K562 (cell line): Measurements from ENCODE around the gene RTF2. TPM values are rescaled to one million over a fixed set of nuclear protein-coding genes. Genes with fewer than 3 reads are reported as not detected.

Experiments used
- ATAC-seq: fragments of 200-7000 bp; cut with Tn5 transposase; 3 replicates; pipeline ENCODE4 v1.9.1; 2020; ENCODE audit warnings: moderate library complexity
- BruUV-seq: library from RNA; stranded (reverse); fragments of 400-500 nt; replicated peaks from 2 replicates; lab custom pipeline; 2021; lab: Mats Ljungman, UMichigan
- CTCF ChIA-PET: fragments of 300-600 bp; formaldehyde crosslinking; extraction: SDS; loops from one replicate; lab custom pipeline; 2021; ENCODE audit warnings: low intra/inter-chr PET ratio; lab: Yijun Ruan, JAX
- POLR2A ChIA-PET: fragments of 300-600, 350-650 bp; sonication (Branson Sonifier 250); formaldehyde crosslinking; extraction: SDS; loops from one replicate; lab custom pipeline; 2021; ENCODE audit warnings: antibody characterized with exemption, inconsistent platforms; lab: Yijun Ruan, JAX
- DNase-seq, 4 experiments: peaks; one replicate each; pipeline versions ENCODE4 v3.0.0 to v3.0.0-alpha.2; 2011 to 2018; ENCODE audit warnings: low spot score in 3 of 4, mixed read lengths in 3 of 4; ENCODE audit errors: extremely low read depth in 1 of 4
- FAIRE-seq: peaks from 2 replicates; lab custom pipeline; 2011; peaks lifted over from hg19 to GRCh38; lab: Jason Lieb, UNC
- H2AFZ ChIP-seq: 2 replicates; pipeline ENCODE4 v1.6.0; 2011; ENCODE audit warnings: low read depth, low read length, control low read depth, inconsistent platforms
- H3K27ac ChIP-seq: fragments of 200-600 bp; 3 replicates; pipeline ENCODE4 v1.8.0; 2011; ENCODE audit warnings: low read depth, mild to moderate bottlenecking, control low read depth, inconsistent platforms, low read length, moderate library complexity, mixed read lengths; ENCODE audit errors: extremely low read depth
- H3K27me3 ChIP-seq, 2 experiments: fragments of 300-600 bp in 1 of 2; 2 replicates in 1 of 2; 3 replicates in 1 of 2; pipeline versions ENCODE4 v1.6.0 to v1.8.0; 2011; ENCODE audit warnings: inconsistent platforms in 2 of 2, low read length in 2 of 2, mild to moderate bottlenecking in 1 of 2, mixed read lengths in 1 of 2, moderate library complexity in 1 of 2; ENCODE audit not compliant: control insufficient read depth in 2 of 2, insufficient read depth in 2 of 2
- H3K36me3 ChIP-seq: fragments of 300-600 bp; 3 replicates; pipeline ENCODE4 v1.8.0; 2011; ENCODE audit warnings: mild to moderate bottlenecking, low read length, inconsistent platforms; ENCODE audit not compliant: control insufficient read depth, insufficient read depth
- H3K4me1 ChIP-seq, 2 experiments: fragments of 200-600 bp in 1 of 2; replicated peaks in 1 of 2; 2 replicates in 1 of 2; 3 replicates in 1 of 2; pipeline versions ENCODE4 v1.5.1 to v1.8.0; 2011; ENCODE audit warnings: inconsistent platforms in 2 of 2, low read length in 2 of 2, mild to moderate bottlenecking in 1 of 2, mixed read lengths in 1 of 2, moderate library complexity in 1 of 2; ENCODE audit not compliant: control insufficient read depth in 2 of 2, insufficient read depth in 2 of 2
- H3K4me2 ChIP-seq: 2 replicates; pipeline ENCODE4 v1.6.1; 2011; ENCODE audit warnings: low read length, control low read depth, inconsistent platforms, mixed read lengths; ENCODE audit not compliant: insufficient read depth
- H3K4me3 ChIP-seq: fragments of 200-600 bp; sonication (generic), shearing (Covaris generic); 2 replicates; pipeline ENCODE4 v1.5.1; 2016; ENCODE audit warnings: control low read depth, inconsistent platforms
- H3K79me2 ChIP-seq: fragments of 200-600 bp; 3 replicates; pipeline ENCODE4 v1.8.0; 2011; ENCODE audit warnings: low read length, inconsistent platforms; ENCODE audit not compliant: control insufficient read depth, insufficient read depth
- H3K9ac ChIP-seq, 2 experiments: 2 replicates each; pipeline versions ENCODE4 v1.6.0 to v1.6.1; 2011; ENCODE audit warnings: low read depth in 2 of 2, low read length in 2 of 2, control low read depth in 1 of 2, inconsistent platforms in 1 of 2, mild to moderate bottlenecking in 1 of 2, mixed read lengths in 1 of 2; ENCODE audit not compliant: insufficient read depth in 1 of 2
- H3K9me1 ChIP-seq: one replicate; pipeline ENCODE4 v1.6.0; 2011; ENCODE audit warnings: inconsistent platforms, mild to moderate bottlenecking, low read length, moderate library complexity; ENCODE audit not compliant: control insufficient read depth, insufficient read depth
- H3K9me3 ChIP-seq: replicated peaks from 2 replicates; pipeline ENCODE4 v1.5.1; 2011; ENCODE audit warnings: low read depth, low read length, inconsistent platforms; ENCODE audit not compliant: control insufficient read depth, insufficient read depth
- H4K20me1 ChIP-seq: replicated peaks from 2 replicates; pipeline ENCODE4 v1.6.1; 2011; ENCODE audit warnings: low read length, inconsistent platforms, mixed read lengths; ENCODE audit not compliant: control insufficient read depth, insufficient read depth
- COPS2 ChIP-seq: fragments of 450-650 bp; conservative IDR thresholded peaks from 2 replicates; pipeline ENCODE4 v1.6.1; 2016; ENCODE audit warnings: mild to moderate bottlenecking, moderate library complexity
- GATAD2A ChIP-seq: fragments of 450-650 bp; IDR thresholded peaks from 2 replicates; pipeline ENCODE4 v1.6.1; 2017
- KLF16 ChIP-seq: IDR thresholded peaks from 2 replicates; pipeline ENCODE4 v1.6.1; 2016; ENCODE audit warnings: antibody characterized with exemption
- MYNN ChIP-seq, 2 experiments: sonication (generic); formaldehyde crosslinking in 1 of 2; IDR thresholded peaks; 2 replicates each; pipeline versions ENCODE4 v1.5.0 to v1.6.1; 2016 to 2020; ENCODE audit warnings: antibody characterized with exemption in 1 of 2, missing genetic modification reagents in 1 of 2
- NBN ChIP-seq: fragments of 450-650 bp; IDR thresholded peaks from 2 replicates; pipeline ENCODE4 v1.6.1; 2016; ENCODE audit warnings: low read depth, mild to moderate bottlenecking
- RBM14 ChIP-seq: fragments of 200-400 bp; formaldehyde crosslinking; IDR thresholded peaks from 2 replicates; pipeline ENCODE4 v1.6.1; 2018; ENCODE audit warnings: low read depth, mild to moderate bottlenecking, low read length, moderate library complexity, borderline replicate concordance; ENCODE audit not compliant: insufficient read depth
- SMARCB1 ChIP-seq: IDR thresholded peaks from 2 replicates; pipeline ENCODE4 v1.6.1; 2011; ENCODE audit warnings: improper control_type of control experiment, low read depth; ENCODE audit not compliant: insufficient read length
- THAP12 ChIP-seq: fragments of 250-450 bp; sonication (Bioruptor Pico); IDR thresholded peaks from 2 replicates; pipeline ENCODE4 v1.9.0; 2021; ENCODE audit warnings: mild to moderate bottlenecking, inconsistent platforms
- TRIM24 ChIP-seq, 2 experiments: fragments of 450-650 bp; IDR thresholded peaks; 2 replicates each; pipeline ENCODE4 v1.6.1; 2016
- TSC22D4 ChIP-seq: fragments of 450-650 bp; IDR thresholded peaks from 2 replicates; pipeline ENCODE4 v1.6.1; 2016; ENCODE audit warnings: missing genetic modification characterization, missing biosample characterization, control low read depth
- ZNF224 ChIP-seq: sonication (generic); formaldehyde crosslinking; IDR thresholded peaks from 2 replicates; pipeline ENCODE4 v1.8.0; 2022; ENCODE audit warnings: mild to moderate bottlenecking, missing genetic modification reagents
- ZNF75A ChIP-seq: fragments of 450-650 bp; formaldehyde crosslinking; IDR thresholded peaks from 2 replicates; pipeline ENCODE4 v1.4.0; 2020; ENCODE audit warnings: mild to moderate bottlenecking
- ZNF778 ChIP-seq: fragments of 450-650 bp; formaldehyde crosslinking; IDR thresholded peaks from 2 replicates; pipeline ENCODE4 v1.4.0; 2020; ENCODE audit warnings: mild to moderate bottlenecking, moderate library complexity
- WGBS: fragments of 100-300 bp; shearing (Covaris generic); methylation state at CpG from one replicate; pipeline ENCODE4 v1.1.6; 2016; ENCODE audit warnings: low coverage, mixed read lengths; ENCODE audit not compliant: insufficient coverage; ENCODE audit errors: missing lambda C conversion rate; 5-methylcytosine and 5-hydroxymethylcytosine counted together
- in situ Hi-C: fragments of 300-500 bp; cut with MboI; formaldehyde crosslinking; loops from 4 replicates; pipeline ENCODE4 v1.15.0; 2018; ENCODE audit warnings: inconsistent platforms, mixed read lengths
- intact Hi-C: fragments of 100-400 bp; cut with micrococcal nuclease; formaldehyde crosslinking; loops from 2 replicates; pipeline ENCODE4 v1.14.2; 2022
- polyA plus RNA-seq, 8 experiments: library from polyadenylated mRNA; depleted of rRNA in 4 of 8; stranded (reverse) in 5 of 8; unstranded in 3 of 8; fragments of >200 nt; fragmentation: Nextera tagmentation in 2 of 8; fragmentation: Illumina TruSeq in 1 of 8; extraction: Ambion mirVana in 2 of 8; extraction: Trizol in 1 of 8; gene quantifications; 2 replicates each; pipeline versions ENCODE4 v1.2.1 to v1.2.3, GENCODE V29; 2011 to 2014; ENCODE audit warnings: inconsistent platforms in 1 of 8, missing spikeins in 1 of 8
- total RNA-seq, 7 experiments: library from RNA; depleted of rRNA in 6 of 7; stranded (reverse); fragments of >200 nt in 6 of 7; fragmentation: Illumina TruSeq in 2 of 7; extraction: Trizol in 2 of 7; gene quantifications; 2 replicates each; pipeline versions ENCODE4 v1.2.1 to v1.2.3, GENCODE V29; 2011 to 2021; ENCODE audit warnings: low replicate concordance in 1 of 7
- TF ChIP-seq, protein P1 (sequence below): fragments of 150-350 bp; IDR thresholded peaks from 2 replicates; pipeline ENCODE4 v1.6.1; 2014; ENCODE audit warnings: low read depth, mild to moderate bottlenecking, low read length, borderline replicate concordance

Gene RTF2
- total and polyA plus RNA-seq, 9 of the 15 experiments (the other 6 are each of a cell fraction or from before 2014, with no cell fraction given), result 67.0 to 177 (median 84.9) TPM

GRCh38 chr20:56517211-56517610 is 48.8 kb downstream of the RTF2 start:
- ChIA-PET POLR2A (interaction anchor here (0.6 kb wide), 1 partner anchor 59 kb away, joined by 3 read pairs; no protein-coding TSS in a partner anchor), CTCF (no interaction called here)
- H4K20me1 ChIP-seq, result no peaks in the 10 kb centered on the region; the same call in 1 of the 2 replicates
- H3K9me1 ChIP-seq, result peaks cover 4% of the 10 kb centered on the region
- DNase-seq, result no peak
- no peak overlapping the region for H3K4me2 ChIP-seq
- no TSS peak for BruUV-seq
- no peak overlapping the region for H3K4me3 ChIP-seq
- no peak overlapping the region for H3K27ac ChIP-seq
- H3K9me3 ChIP-seq, result 0 out of 2 replicates have a peak, but pooled peaks cover 2% of the 10 kb centered on the region
- intact Hi-C loops, result no loop called here
- no peaks in the 10 kb centered on the region for H3K79me2 ChIP-seq
- TF ChIP-seq ZNF224 (no peak), COPS2 (no peak), TSC22D4 (tag) (no peak), SMARCB1 (no peak), ZNF778 (no peak), MYNN (IDR thresholded peaks at IDR 0.05) (no peak), MYNN (CRISPR knock-in tag; IDR thresholded peaks at IDR 0.05) (no peak), KLF16 (no peak), RBM14 (no peak), TRIM24 (IDR thresholded peaks at IDR 0.05) (no peak), THAP12 (no peak), NBN (no peak), ZNF75A (no peak), GATAD2A (no peak)
- TF ChIP-seq, protein P1, sequence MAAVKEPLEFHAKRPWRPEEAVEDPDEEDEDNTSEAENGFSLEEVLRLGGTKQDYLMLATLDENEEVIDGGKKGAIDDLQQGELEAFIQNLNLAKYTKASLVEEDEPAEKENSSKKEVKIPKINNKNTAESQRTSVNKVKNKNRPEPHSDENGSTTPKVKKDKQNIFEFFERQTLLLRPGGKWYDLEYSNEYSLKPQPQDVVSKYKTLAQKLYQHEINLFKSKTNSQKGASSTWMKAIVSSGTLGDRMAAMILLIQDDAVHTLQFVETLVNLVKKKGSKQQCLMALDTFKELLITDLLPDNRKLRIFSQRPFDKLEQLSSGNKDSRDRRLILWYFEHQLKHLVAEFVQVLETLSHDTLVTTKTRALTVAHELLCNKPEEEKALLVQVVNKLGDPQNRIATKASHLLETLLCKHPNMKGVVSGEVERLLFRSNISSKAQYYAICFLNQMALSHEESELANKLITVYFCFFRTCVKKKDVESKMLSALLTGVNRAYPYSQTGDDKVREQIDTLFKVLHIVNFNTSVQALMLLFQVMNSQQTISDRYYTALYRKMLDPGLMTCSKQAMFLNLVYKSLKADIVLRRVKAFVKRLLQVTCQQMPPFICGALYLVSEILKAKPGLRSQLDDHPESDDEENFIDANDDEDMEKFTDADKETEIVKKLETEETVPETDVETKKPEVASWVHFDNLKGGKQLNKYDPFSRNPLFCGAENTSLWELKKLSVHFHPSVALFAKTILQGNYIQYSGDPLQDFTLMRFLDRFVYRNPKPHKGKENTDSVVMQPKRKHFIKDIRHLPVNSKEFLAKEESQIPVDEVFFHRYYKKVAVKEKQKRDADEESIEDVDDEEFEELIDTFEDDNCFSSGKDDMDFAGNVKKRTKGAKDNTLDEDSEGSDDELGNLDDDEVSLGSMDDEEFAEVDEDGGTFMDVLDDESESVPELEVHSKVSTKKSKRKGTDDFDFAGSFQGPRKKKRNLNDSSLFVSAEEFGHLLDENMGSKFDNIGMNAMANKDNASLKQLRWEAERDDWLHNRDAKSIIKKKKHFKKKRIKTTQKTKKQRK, result no peak
- TF ChIP-seq, all 486 proteins: peak for 0
- no peaks in the 10 kb centered on the region for H3K27me3 ChIP-seq
- H3K36me3 ChIP-seq, result peaks cover 62% of the 10 kb centered on the region; the same call in 2 of the 3 replicates
- no peaks in the 10 kb centered on the region; a peak in 1 of 5 replicates for H3K4me1 ChIP-seq
- no peak for FAIRE-seq
- WGBS, result 91% methylated on average over 7 of the region's 7 CpGs
- no peak for ATAC-seq
- H3K9ac ChIP-seq, result no peak overlapping the region
- in situ Hi-C loops, result no loop called here
- no peak overlapping the region for H2AFZ ChIP-seq
